Stimulated activated CD8-positive, alpha-beta memory T cell treated with anti-CD3 and anti-CD28 coated beads, Interleukin-15, amount 100 ng/mL, for 1 hour (primary cell): ENCODE measurements around the gene FAM163B.

Source experiments
- DNase-seq: peaks from one replicate; pipeline ENCODE4 v3.0.0-alpha.2; 2020; ENCODE audit warnings: low read depth

The FAM163B gene

DNA sequence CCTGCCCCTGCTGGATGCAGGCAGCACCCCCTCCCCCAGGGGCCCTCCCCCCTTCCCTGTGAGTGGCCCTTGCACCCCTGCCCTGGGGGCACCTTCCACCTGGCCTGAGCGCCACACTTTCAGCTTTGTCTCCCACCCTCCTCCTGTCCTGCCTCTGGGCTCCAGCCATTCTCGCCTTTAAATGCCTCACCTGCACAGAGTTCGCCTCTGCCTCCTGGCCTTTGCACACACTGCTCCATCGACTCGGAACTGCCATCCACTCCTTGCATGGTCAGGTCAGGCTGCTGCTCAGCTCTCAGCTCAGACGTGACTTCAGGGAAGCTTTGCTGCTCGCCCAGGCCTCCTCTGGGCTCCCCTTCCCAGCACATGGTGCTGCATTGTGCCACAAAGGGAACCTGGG, 10.2 kb downstream of the FAM163B start:
- DNase-seq = no peak

DNA sequence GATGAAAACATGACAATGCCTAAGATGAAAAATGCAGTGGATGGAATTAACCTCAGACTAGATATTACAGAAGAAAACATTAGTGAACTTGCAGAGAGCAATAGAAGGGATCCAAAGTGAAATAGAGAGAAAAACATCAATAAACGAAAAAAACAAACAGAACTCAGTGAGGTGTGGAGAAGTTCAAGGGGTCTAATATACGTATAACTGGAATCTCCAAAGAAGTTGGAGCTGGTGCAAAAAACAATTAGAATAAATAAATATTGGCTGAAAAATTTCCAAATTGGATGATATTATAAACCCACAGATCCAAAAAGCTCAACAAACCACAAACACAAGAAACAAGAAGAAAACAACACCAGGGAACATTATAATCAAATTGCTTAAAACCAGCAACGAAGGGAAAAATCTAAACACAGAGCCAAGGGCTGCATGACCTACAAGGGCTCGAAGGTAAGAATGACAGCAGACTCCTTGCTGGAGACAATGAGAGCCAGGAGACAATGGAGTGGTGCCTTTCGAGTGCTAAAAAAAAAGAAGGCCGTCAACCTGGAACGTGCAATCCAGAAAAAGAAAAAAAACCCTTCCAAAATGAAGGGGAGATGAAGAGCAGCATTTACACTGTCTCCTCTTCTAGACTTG, 11.8 kb downstream of the FAM163B start:
- DNase-seq = no peak

DNA sequence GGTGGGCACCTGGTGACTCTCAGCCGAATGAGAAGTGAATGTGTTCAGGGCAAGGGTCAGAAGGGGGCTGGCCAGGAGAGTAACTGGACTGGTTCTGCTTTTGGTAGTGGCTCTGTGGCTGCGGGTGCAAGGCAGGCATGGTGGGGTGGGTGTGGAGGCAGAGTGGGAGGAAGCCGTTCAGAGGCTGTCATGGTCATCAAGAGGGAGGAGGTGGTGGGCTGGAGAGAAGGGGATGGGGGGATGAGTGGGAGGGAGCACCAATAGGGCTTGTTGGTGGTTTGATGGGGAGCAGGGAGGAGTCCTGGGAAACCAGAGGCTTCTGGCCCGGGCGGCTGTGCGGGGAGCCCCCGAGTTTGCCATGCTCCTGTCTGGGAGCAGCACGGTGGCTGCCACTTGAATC, 13.3 kb downstream of the FAM163B start:
- DNase-seq = no peak

DNA sequence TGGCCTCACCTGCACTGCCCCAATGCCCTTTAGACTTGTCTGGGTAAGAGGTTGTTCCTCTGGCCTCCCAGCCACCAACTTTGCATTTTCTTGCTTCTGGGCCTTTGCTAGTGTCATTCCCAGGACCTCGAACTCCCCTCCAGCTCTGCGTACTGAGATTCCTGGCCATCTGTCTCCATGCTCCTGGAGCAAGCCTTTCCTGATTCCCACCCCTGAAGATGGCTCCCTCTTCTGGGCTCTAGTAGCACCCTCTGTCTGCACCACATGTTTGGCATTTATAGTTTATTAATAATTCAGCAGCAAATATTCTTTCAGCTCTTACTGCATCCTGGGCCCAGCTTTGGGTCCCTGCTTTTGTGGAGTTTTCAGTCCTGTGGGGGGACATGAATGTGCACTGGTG, 14.9 kb downstream of the FAM163B start:
- no peak for DNase-seq

DNA sequence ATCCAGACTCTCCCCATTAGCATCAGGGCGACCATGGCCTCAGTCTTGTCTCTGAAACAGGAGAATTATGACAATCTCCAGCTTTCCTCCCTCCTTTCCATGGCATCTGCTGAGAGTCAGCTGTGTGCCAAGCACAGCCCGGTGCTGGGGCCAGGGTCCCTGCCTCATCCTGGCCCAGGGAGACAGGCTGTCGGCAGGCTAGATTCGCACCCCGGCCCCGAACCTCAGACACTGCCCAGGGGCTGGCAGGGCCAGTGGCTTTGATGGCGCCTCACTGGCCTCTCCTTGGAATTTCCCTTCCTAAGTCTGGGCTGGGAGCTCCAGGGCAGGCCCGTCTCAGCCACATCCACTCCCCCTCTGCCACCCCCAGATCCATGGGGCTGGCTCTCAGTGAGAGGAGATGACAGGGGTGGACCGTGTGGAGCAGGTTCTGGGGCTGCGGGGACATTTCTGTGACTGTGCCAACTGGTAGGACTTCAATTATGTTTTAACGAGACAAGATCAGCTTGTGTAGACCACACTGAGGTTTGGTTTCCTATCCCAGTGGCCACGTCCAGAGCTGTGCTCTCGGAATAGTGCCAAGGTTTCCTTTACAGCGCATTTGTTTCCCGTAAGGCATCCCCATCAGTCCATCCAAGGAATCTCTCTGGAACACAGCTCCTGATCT, 15.5 kb downstream of the FAM163B start:
- no peak for DNase-seq

DNA sequence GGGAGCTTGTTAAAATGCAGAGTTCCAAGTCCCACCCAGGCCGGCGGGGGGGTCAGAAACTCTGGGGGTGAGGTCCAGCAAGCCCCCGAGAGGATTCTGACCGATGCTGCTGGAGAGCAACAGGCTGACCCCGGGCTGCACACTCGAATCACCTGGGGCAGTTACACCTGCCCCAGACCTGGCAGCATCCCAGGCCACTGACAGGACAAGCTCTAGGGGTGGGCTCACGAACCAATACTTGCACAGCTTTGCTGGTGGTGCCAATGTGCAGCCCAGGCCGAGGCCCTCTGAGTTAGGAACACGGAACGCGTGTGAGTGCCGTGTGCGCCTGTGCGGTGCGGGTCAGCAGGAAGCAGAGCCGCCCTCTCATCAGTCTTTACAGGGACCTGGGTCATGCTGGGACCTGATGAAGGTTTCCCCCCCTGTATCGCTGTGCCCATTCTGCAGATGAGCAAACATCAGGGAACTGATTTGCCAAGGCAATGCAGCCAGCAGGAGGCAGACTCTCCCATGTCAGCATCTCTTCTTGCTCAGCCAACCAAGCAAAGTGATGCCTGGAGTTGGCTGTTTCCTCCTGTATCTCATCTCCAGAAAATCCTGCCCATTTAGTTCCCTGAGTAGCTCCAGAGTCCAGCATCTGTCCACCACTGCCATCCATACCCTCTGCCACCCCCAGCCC, 16.3 kb downstream of the FAM163B start:
- DNase-seq = no peak

DNA sequence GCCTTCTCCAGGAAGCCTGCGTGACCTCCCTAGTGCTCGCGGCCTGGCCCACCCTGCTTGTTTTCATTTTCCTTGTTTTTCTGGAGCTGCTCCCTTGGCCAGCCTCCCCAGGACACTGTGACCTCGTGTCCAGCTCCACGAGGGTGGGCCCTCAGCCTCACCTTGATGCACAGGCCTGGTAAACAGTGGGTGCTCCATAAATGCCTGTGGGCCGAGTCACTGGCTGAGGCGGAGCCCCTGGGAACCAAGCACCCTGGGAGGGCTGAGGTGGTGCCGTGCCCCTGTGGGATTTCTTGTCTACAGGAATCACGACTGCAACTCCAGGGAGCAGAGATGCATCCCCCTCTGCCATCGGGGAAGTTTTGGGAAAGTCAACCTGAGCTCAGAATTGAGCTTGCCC, 17.2 kb downstream of the FAM163B start:
- DNase-seq = no peak

DNA sequence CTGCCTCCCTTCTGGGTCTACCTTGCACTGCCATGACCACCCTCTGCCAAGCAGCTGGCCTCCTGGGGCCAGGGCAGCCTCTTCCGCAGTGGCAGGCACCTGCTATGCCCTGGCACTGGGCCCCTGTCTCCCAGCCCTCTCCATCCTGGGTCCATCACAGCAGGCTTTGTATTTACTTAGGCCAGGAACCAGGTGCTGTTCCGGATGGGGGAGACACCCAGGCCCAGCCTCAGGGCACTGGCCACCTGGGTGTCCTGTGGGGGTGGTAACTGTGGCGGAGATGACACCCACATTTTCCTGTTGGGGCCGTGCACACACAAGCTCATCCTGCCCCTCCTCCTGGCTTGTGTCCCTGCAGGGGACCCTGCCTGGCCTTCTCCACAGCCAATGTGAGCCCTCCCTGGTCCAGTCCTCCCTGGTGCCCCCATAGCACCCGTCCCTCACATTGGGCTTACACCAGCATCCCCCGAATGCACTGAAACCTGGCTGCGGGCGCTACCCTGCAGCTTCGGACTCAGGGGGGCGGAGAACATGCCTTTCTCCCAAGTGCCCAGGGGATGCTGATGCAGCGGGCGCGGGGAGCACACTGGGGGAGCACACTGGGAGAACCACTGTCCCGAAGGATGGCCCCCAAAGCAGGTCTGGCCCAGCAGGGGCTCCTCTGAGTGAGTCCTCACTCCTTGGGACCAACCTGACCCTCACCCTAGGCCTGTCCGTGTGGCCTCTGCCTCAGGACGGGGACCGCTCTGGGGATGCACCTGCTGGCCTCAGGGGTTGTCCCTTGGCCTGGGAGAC, 17.9 kb downstream of the FAM163B start:
- DNase-seq = no peak

DNA sequence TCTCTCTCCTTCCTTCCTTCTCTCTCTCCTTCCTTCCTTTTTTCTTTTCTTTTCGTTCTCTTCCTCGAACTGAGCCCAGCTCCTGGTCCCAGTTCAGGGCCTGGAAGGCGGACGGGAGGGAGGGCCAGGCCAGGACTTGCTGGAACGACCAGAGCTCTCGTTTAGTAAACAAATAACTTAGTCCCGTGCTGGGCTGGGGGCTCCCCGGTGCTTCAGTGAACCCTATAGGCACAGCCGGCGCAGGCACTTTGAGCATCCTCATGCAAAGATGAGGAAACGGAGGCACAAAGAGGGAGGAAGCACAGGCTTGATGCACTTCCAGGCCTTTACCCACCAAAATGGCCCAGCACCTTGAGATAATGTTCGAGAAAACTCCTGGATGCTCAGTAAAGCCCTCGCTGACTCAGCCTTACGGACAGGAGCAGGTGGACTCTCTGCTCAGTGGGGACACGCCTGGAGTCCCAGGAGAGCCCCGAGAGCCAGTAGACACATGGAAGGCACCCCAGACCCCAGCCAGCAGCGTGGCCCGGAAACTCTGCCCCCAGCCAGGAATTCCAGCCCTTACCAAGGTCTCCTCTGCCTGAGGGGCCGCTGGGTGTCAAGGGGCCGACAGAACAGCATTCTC, 18.8 kb downstream of the FAM163B start:
- no peak for DNase-seq

DNA sequence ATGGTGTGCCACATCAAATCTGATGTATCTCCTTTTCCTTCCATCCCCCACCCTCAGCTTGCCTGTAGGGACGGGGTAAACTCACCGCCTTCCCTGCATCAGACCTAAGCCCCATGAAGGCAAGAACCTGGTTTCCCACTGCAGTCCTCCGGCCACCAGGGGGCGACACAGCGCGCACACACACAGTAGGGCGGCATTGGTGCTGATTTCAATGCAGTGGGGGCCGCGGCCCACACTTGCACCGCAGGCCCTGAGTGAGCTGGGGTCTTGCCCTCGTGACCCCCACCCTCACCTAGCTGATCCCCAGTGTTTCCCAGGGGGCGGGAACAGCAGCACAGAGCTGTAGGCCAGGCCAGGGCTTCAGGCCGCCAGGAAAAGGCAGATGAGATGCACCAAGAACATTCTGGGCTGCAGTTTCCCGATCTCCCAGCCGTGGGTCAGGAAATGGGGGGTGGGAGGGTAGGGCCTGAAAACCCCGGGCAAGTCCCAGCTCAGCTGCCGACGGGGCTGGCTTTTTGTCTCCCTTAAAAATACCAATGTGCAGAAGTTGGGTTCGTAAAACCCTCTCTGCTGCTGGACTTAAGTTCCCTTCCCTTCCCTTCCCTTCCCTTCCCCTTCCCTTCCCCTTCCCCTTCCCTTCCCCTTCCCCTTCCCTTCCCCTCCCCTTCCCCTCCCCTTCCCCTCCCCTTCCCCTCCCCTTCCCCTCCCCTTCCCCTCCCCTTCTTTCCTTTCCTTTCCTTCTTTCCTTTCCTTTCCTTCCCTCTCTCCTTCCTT, 19.5 kb downstream of the FAM163B start:
- peak; percentile 14 for DNase-seq

DNA sequence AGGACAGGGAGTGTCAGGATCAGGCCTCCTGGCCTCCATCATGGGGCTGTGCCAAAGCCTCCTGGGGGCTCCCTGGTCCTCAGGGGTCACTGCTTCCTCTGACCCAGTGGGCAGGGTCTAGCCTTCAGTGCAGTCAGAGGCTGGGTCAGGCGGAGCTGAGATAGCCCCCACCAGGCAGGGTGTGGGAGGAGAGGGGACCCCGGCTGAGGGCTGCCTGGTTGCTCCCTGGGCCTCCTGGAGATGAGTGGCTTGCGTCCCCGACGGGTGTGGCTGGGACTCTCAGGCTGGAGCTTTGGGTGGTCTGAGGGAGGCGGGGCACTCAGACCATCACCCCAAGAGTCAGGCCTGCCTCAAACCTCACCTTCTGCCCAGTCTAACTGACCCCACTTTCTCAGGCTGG, 21.7 kb downstream of the FAM163B start:
- DNase-seq = no peak

DNA sequence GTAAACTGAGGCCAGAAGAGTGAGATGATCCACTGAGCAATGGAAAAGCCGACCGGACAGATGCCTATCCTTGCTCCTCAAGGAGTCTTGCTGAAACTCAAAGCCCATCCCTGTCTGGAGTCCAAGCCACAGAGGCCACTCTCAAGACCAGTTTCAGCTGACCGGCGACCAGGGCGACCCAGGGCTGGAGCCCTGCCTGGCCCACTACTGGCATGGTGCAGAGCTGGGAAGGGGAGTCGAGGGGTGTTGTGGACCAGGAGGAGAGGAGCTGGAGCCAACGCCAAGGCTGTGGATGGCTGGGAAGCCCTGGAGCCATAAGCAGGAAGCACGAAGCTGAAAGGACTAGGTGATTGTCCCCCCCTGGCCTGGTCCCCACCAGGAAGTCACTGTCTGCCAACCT, 22.1 kb downstream of the FAM163B start:
- DNase-seq = no peak

DNA sequence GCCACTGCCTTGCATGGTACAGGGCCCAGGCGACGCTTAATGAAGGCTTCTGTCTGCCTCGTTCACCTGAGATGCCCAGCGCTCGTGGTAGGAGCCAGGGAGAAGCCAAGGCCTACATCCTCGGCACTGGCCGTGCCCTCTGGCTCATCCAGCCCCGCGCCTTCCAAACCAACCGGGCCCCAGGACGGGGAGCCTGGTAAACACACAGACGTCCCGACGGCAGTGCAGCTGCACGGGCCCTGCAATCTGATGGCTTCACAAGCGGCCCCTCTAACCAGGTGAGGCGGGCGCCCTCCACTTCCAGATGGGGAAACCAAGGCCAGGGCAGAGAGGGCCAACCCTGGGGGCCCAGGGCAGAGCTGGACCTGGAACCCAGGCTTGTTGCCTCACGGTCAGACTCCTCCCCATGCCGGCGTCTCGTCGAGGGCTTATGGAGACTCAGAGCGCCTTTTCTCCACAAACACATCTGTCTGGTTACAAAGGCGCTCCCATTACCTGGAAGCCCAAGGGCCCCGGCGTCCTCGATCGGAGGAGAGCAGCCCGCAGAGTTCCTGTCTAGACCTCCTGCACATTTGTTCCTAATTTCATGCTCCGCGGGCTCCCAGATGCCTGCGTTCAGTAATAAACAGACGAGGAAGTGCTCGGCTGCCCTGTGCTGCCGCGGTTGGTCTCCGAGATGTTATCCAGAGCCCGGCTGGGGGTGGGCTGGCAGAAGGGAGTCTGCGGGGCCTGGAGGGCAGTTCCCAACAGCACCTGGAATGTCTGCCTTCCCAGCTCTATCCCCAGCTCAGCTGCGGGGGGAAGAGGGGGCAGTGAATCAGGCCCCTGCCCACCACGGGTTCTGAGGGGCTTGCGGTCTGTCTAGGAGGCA, 23.5 kb downstream of the FAM163B start:
- no peak for DNase-seq

DNA sequence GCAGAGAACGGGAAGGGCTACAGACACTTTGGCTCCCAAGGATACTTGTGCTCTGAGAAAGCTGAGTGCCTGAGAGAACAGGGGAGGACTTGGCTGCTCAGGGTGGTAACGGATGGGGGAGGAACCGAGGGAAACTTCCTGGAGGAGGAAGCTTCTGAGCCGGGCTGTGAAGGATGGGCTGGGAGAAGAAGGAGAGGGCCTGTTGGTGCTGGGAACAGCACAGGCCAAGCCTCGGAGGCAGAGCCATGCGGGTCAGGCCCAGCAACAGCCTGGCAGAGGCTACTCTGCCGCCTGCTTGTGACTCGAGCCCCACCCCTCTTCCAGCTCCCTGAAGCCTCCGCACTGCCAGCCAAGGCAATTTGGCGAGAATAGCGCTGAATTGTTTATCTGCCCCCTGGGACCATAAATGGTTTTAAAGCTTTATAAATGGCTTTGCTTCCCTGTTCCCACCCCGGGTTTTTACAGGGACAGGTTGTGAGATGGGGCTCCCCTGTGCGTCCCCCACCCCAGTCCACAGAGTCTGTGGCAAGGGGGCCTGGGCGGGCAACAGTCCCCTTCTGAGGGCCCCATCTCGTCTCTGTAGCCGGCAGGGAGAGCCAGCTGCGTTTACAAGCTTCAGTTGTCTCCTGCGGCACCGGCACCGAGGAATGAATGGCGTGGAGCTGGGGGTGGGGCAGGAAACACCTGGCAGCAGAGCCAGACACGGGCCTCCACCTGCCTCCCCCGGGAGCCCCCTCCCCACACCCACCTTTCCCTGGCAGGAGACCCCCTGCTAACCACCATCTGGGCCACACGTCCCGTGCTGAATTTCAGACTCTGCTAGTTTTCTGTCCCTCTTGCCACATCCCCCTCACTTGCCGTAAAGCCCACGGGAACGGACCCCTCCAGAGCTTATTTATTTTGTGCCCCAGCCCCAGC, 24.4 kb downstream of the FAM163B start:
- no peak for DNase-seq

DNA sequence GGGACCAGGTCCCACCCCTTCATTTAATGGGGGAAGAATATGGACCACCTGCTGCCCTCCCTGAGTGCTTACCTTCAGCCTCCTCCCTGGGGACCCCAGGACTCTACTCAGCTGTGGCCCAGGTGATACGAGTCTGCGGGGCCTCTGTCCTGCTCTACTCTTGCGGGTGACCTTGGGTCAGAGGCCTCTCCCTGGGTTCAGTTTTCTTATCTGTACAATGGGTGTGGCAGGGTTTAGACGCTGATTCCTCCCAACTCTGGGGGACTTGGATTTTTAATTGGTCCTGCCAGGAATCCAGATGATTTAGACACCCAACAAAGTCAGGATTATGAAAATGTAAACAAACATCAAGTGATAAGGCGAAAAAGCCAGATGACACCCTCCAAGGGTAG, 25.0 kb downstream of the FAM163B start:
- no peak for DNase-seq

DNA sequence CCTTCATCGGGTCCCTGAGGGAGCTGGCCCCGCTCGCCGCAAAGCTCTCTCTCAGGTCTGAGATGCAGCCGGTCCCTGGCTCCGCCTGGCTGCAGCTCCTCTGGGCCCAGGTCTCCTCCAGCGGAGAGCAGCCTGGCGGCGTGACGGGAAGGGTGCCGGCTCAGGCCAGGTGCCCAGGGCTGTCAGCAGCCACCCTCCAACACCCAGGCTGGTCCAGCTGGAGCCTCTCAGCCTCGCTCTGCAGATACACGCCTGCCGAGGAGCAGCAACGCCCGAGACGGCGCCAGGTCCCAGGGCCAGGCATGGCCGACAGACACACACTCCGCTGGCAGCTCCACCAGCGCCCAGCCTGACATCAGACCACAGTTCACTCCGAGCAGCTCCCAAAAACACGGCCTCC, 25.6 kb downstream of the FAM163B start:
- no peak for DNase-seq

DNA sequence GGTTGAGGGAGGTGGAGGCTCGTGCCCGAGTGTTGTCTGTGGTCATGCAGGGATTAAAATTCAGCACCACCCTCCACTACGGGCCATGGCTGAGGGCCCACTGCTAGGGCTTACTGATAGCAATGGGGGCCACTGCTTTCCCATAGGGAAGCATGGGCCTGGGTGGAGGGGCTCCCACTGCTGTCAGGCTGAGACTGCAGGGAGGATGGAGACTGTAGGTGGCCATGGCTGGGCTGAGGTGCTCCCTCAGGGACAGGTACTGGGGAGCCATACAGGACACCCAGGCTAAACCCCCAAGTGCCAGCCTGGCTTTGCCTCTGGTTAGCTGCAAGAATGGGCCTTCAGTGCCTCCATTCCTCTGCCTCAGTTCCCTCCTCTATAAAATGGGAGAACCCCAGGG, 26.1 kb downstream of the FAM163B start:
- DNase-seq = no peak

DNA sequence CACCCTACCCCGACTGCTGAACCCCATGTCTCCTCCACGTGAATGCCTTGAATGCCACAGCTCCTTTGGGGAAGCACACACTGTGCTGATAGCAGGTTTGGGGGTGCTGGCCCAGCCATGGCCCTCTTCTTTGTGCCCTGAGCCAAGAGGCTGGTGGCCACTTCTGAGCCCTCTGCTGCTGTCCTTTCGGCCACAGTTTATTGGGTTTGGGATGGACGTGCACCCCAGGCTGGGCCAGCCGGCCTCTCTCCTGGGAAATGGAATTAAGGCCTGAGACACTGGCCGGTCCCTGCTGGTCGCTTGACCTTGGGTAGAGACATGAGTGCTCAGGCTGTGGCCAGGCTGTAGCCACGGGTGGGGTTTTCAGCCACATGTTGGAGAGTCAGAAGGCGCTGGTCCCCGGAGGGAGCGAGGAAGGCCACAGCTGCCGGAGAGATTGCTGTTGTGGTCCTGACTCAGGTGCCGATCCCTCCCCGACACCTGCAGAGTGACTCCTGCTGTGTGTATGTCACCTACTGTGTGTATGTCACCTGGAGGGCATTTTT, 26.6 kb downstream of the FAM163B start:
- DNase-seq = no peak
